ENCODE data around the gene PNPO.
"Not testable (repeated sequence)": the region's sequence is repeated elsewhere in the genome, so short reads cannot be mapped to it uniquely, and the experiment has no call there.

The PNPO gene

GRCh38 chr17:47917581-47917980 is 23.8 kb upstream of the PNPO start:
- no peak overlapping the region for H3K27ac ChIP-seq (ENCODE audit: low read depth in 2 of 2, low read length in 2 of 2)
- no peak overlapping the region for H3K4me3 ChIP-seq (ENCODE audit: low read length in 2 of 2)

GRCh38 chr17:47918006-47918405 is 23.4 kb upstream of the PNPO start:
- no peak overlapping the region for H3K4me3 ChIP-seq (ENCODE audit: low read length in 2 of 2)
- peaks cover 20 to 25% of the 10 kb centered on the region in 2 donors for H3K36me3 ChIP-seq (ENCODE audit: control insufficient read depth in 2 of 2, insufficient read depth in 2 of 2, low read length in 2 of 2)
- no peaks in the 10 kb centered on the region for H3K9me3 ChIP-seq (ENCODE audit: control insufficient read depth in 2 of 2, low read length in 2 of 2)
- no peaks in the 10 kb centered on the region for H3K4me1 ChIP-seq (ENCODE audit: control insufficient read depth in 2 of 2, insufficient read depth in 2 of 2, low read length in 2 of 2)
- no peak overlapping the region for H3K27ac ChIP-seq (ENCODE audit: low read depth in 2 of 2, low read length in 2 of 2)
- no peaks in the 10 kb centered on the region for H3K27me3 ChIP-seq (ENCODE audit: control insufficient read depth in 2 of 2, insufficient read depth in 2 of 2, low read length in 2 of 2)
- no peak overlapping the region for H3K9ac ChIP-seq (ENCODE audit: low read depth in 1 of 2, low read length in 2 of 2)

More at GRCh38 chr17:47917581-47917980, 23.8 kb upstream of the PNPO start:
- Histone ChIP-seq H3K36me3 (ENCODE audit: control insufficient read depth in 2 of 2, insufficient read depth in 2 of 2, low read length in 2 of 2) (peaks cover 18 to 20% of the 10 kb centered on the region in 2 donors), H3K27me3 (ENCODE audit: control insufficient read depth in 2 of 2, insufficient read depth in 2 of 2, low read length in 2 of 2) (no peaks in the 10 kb centered on the region), H3K9me3 (ENCODE audit: control insufficient read depth in 2 of 2, low read length in 2 of 2) (no peaks in the 10 kb centered on the region), H3K9ac (ENCODE audit: low read depth in 1 of 2, low read length in 2 of 2) (no peak overlapping the region), H3K4me1 (ENCODE audit: control insufficient read depth in 2 of 2, insufficient read depth in 2 of 2, low read length in 2 of 2) (no peaks in the 10 kb centered on the region)

- Histone ChIP-seq H3K4me3 (ENCODE audit: low read length in 2 of 2) (no peak overlapping the region), H3K36me3 (ENCODE audit: control insufficient read depth in 2 of 2, insufficient read depth in 2 of 2, low read length in 2 of 2) (peaks cover 26 to 34% of the 10 kb centered on the region in 2 donors), H3K27me3 (ENCODE audit: control insufficient read depth in 2 of 2, insufficient read depth in 2 of 2, low read length in 2 of 2) (no peaks in the 10 kb centered on the region), H3K27ac (ENCODE audit: low read depth in 2 of 2, low read length in 2 of 2) (no peak overlapping the region), H3K9me3 (ENCODE audit: control insufficient read depth in 2 of 2, low read length in 2 of 2) (no peaks in the 10 kb centered on the region), H3K4me1 (ENCODE audit: control insufficient read depth in 2 of 2, insufficient read depth in 2 of 2, low read length in 2 of 2) (no peaks in the 10 kb centered on the region), H3K9ac (ENCODE audit: low read depth in 1 of 2, low read length in 2 of 2) (no peak overlapping the region)
These were observed 22.4 kb upstream of the PNPO start for GRCh38 chr17:47918991-47919390.

- not testable (repeated sequence) for H3K27ac ChIP-seq (ENCODE audit: low read depth in 2 of 2, low read length in 2 of 2); H3K4me3 ChIP-seq (ENCODE audit: low read length in 2 of 2); H3K4me1 ChIP-seq (ENCODE audit: control insufficient read depth in 2 of 2, insufficient read depth in 2 of 2, low read length in 2 of 2); H3K27me3 ChIP-seq (ENCODE audit: control insufficient read depth in 2 of 2, insufficient read depth in 2 of 2, low read length in 2 of 2); H3K9me3 ChIP-seq (ENCODE audit: control insufficient read depth in 2 of 2, low read length in 2 of 2); H3K9ac ChIP-seq (ENCODE audit: low read depth in 1 of 2, low read length in 2 of 2)
- peaks cover 35 to 42% of the 10 kb centered on the region in 2 donors for H3K36me3 ChIP-seq (ENCODE audit: control insufficient read depth in 2 of 2, insufficient read depth in 2 of 2, low read length in 2 of 2)
These were observed 21.5 kb upstream of the PNPO start for GRCh38 chr17:47919889-47920288.

GRCh38 chr17:47924785-47925677 is 16.3 kb upstream of the PNPO start:
- H3K27ac ChIP-seq (ENCODE audit: low read depth in 2 of 2, low read length in 2 of 2), result no peak overlapping the region
- H3K4me3 ChIP-seq (ENCODE audit: low read length in 2 of 2), result no peak overlapping the region
- H3K9ac ChIP-seq (ENCODE audit: low read depth in 1 of 2, low read length in 2 of 2), result no peak overlapping the region
- H3K9me3 ChIP-seq (ENCODE audit: control insufficient read depth in 2 of 2, low read length in 2 of 2), result no peaks in the 10 kb centered on the region
- H3K4me1 ChIP-seq (ENCODE audit: control insufficient read depth in 2 of 2, insufficient read depth in 2 of 2, low read length in 2 of 2), result peaks cover 0 to 3% of the 10 kb centered on the region in 2 donors
- H3K27me3 ChIP-seq (ENCODE audit: control insufficient read depth in 2 of 2, insufficient read depth in 2 of 2, low read length in 2 of 2), result no peaks in the 10 kb centered on the region
- peaks cover 33 to 60% of the 10 kb centered on the region in 2 donors for H3K36me3 ChIP-seq (ENCODE audit: control insufficient read depth in 2 of 2, insufficient read depth in 2 of 2, low read length in 2 of 2)

- H3K27ac ChIP-seq (ENCODE audit: low read depth in 2 of 2, low read length in 2 of 2), result no peak overlapping the region
- H3K27me3 ChIP-seq (ENCODE audit: control insufficient read depth in 2 of 2, insufficient read depth in 2 of 2, low read length in 2 of 2), result no peaks in the 10 kb centered on the region
- no peaks in the 10 kb centered on the region for H3K9me3 ChIP-seq (ENCODE audit: control insufficient read depth in 2 of 2, low read length in 2 of 2)
- H3K4me1 ChIP-seq (ENCODE audit: control insufficient read depth in 2 of 2, insufficient read depth in 2 of 2, low read length in 2 of 2), result peaks cover 0 to 3% of the 10 kb centered on the region in 2 donors
- H3K9ac ChIP-seq (ENCODE audit: low read depth in 1 of 2, low read length in 2 of 2), result no peak overlapping the region
- H3K4me3 ChIP-seq (ENCODE audit: low read length in 2 of 2), result no peak overlapping the region
- H3K36me3 ChIP-seq (ENCODE audit: control insufficient read depth in 2 of 2, insufficient read depth in 2 of 2, low read length in 2 of 2), result peaks cover 33 to 64% of the 10 kb centered on the region in 2 donors
These were observed 15.7 kb upstream of the PNPO start for GRCh38 chr17:47925678-47925988.

- Histone ChIP-seq H3K4me3 (ENCODE audit: low read length in 2 of 2) (no peak overlapping the region), H3K36me3 (ENCODE audit: control insufficient read depth in 2 of 2, insufficient read depth in 2 of 2, low read length in 2 of 2) (peaks cover 32 to 56% of the 10 kb centered on the region in 2 donors), H3K9me3 (ENCODE audit: control insufficient read depth in 2 of 2, low read length in 2 of 2) (no peaks in the 10 kb centered on the region), H3K4me1 (ENCODE audit: control insufficient read depth in 2 of 2, insufficient read depth in 2 of 2, low read length in 2 of 2) (peaks cover 0 to 3% of the 10 kb centered on the region in 2 donors), H3K27me3 (ENCODE audit: control insufficient read depth in 2 of 2, insufficient read depth in 2 of 2, low read length in 2 of 2) (no peaks in the 10 kb centered on the region), H3K9ac (ENCODE audit: low read depth in 1 of 2, low read length in 2 of 2) (no peak overlapping the region), H3K27ac (ENCODE audit: low read depth in 2 of 2, low read length in 2 of 2) (no peak overlapping the region)
These were observed 13.5 kb upstream of the PNPO start for GRCh38 chr17:47927821-47928400.

GRCh38 chr17:47928415-47928814 is 13.0 kb upstream of the PNPO start:
- peaks cover 0 to 3% of the 10 kb centered on the region in 2 donors for H3K4me1 ChIP-seq (ENCODE audit: control insufficient read depth in 2 of 2, insufficient read depth in 2 of 2, low read length in 2 of 2)
- no peak overlapping the region for H3K4me3 ChIP-seq (ENCODE audit: low read length in 2 of 2)
- H3K9me3 ChIP-seq (ENCODE audit: control insufficient read depth in 2 of 2, low read length in 2 of 2), result no peaks in the 10 kb centered on the region
- H3K9ac ChIP-seq (ENCODE audit: low read depth in 1 of 2, low read length in 2 of 2), result no peak overlapping the region
- H3K27me3 ChIP-seq (ENCODE audit: control insufficient read depth in 2 of 2, insufficient read depth in 2 of 2, low read length in 2 of 2), result no peaks in the 10 kb centered on the region
- H3K27ac ChIP-seq (ENCODE audit: low read depth in 2 of 2, low read length in 2 of 2), result no peak overlapping the region
- H3K36me3 ChIP-seq (ENCODE audit: control insufficient read depth in 2 of 2, insufficient read depth in 2 of 2, low read length in 2 of 2), result peaks cover 27 to 51% of the 10 kb centered on the region in 2 donors

GRCh38 chr17:47929218-47930000 is 12.0 kb upstream of the PNPO start:
- H3K36me3 ChIP-seq (ENCODE audit: control insufficient read depth in 2 of 2, insufficient read depth in 2 of 2, low read length in 2 of 2), result peaks cover 21 to 42% of the 10 kb centered on the region in 2 donors
- H3K9ac ChIP-seq (ENCODE audit: low read depth in 1 of 2, low read length in 2 of 2), result no peak overlapping the region
- no peaks in the 10 kb centered on the region for H3K9me3 ChIP-seq (ENCODE audit: control insufficient read depth in 2 of 2, low read length in 2 of 2)
- no peak overlapping the region for H3K27ac ChIP-seq (ENCODE audit: low read depth in 2 of 2, low read length in 2 of 2)
- no peaks in the 10 kb centered on the region for H3K27me3 ChIP-seq (ENCODE audit: control insufficient read depth in 2 of 2, insufficient read depth in 2 of 2, low read length in 2 of 2)
- H3K4me1 ChIP-seq (ENCODE audit: control insufficient read depth in 2 of 2, insufficient read depth in 2 of 2, low read length in 2 of 2), result peaks cover 0 to 3% of the 10 kb centered on the region in 2 donors
- H3K4me3 ChIP-seq (ENCODE audit: low read length in 2 of 2), result no peak overlapping the region

- no peak overlapping the region for H3K4me3 ChIP-seq (ENCODE audit: low read length in 2 of 2)
- H3K27me3 ChIP-seq (ENCODE audit: control insufficient read depth in 2 of 2, insufficient read depth in 2 of 2, low read length in 2 of 2), result no peaks in the 10 kb centered on the region
- peaks cover 0 to 3% of the 10 kb centered on the region in 2 donors for H3K4me1 ChIP-seq (ENCODE audit: control insufficient read depth in 2 of 2, insufficient read depth in 2 of 2, low read length in 2 of 2)
- H3K36me3 ChIP-seq (ENCODE audit: control insufficient read depth in 2 of 2, insufficient read depth in 2 of 2, low read length in 2 of 2), result peaks cover 7 to 23% of the 10 kb centered on the region in 2 donors
- H3K27ac ChIP-seq (ENCODE audit: low read depth in 2 of 2, low read length in 2 of 2), result no peak overlapping the region
- H3K9ac ChIP-seq (ENCODE audit: low read depth in 1 of 2, low read length in 2 of 2), result no peak overlapping the region
- H3K9me3 ChIP-seq (ENCODE audit: control insufficient read depth in 2 of 2, low read length in 2 of 2), result no peaks in the 10 kb centered on the region
These were observed 9.5 kb upstream of the PNPO start for GRCh38 chr17:47931848-47932247.
